CD4-positive, alpha-beta memory T cell (primary cell): ENCODE data around the gene EXOC6B. TPM values are rescaled to one million over a fixed set of nuclear protein-coding genes. Genes with fewer than 3 reads are reported as not detected.

ENCODE experiments used
- CTCF ChIA-PET: fragments of 350-600 bp; sonication (Branson Sonifier 250); formaldehyde crosslinking; loops from one replicate; lab custom pipeline; 2021; ENCODE audit warnings: inconsistent platforms; ENCODE audit not compliant: partially characterized antibody; lab: Charles Lee
- POLR2A ChIA-PET: fragments of 350-600 bp; sonication (Branson Sonifier 250); formaldehyde crosslinking; loops from one replicate; lab custom pipeline; 2021; ENCODE audit not compliant: partially characterized antibody; lab: Charles Lee
- DNase-seq, 5 donors: peaks; one replicate each; pipeline versions ENCODE4 v3.0.0 to v3.0.0-alpha.2; 2020 to 2022; ENCODE audit warnings: mixed read lengths in 1 of 5
- H3K27ac ChIP-seq: one replicate; pipeline ENCODE4 v1.7.0; 2013; ENCODE audit warnings: low read depth, low read length
- H3K27me3 ChIP-seq: 2 replicates; pipeline ENCODE4 v1.7.0; 2013; ENCODE audit warnings: mild to moderate bottlenecking, low read length, moderate library complexity; ENCODE audit not compliant: insufficient read depth
- H3K36me3 ChIP-seq: 2 replicates; pipeline ENCODE4 v1.7.0; 2013; ENCODE audit warnings: mild to moderate bottlenecking, low read length, moderate library complexity; ENCODE audit not compliant: insufficient read depth
- H3K4me1 ChIP-seq: 2 replicates; pipeline ENCODE4 v1.7.0; 2013; ENCODE audit warnings: mild to moderate bottlenecking, low read length, moderate library complexity; ENCODE audit not compliant: insufficient read depth
- H3K4me3 ChIP-seq, 2 donors: one replicate each; pipeline ENCODE4 v1.7.0; 2013; ENCODE audit warnings: low read length in 2 of 2, mild to moderate bottlenecking in 1 of 2
- H3K9me3 ChIP-seq, 2 donors: one replicate each; pipeline ENCODE4 v1.7.0; 2013; ENCODE audit warnings: low read length in 2 of 2, control low read depth in 1 of 2; ENCODE audit not compliant: control insufficient read depth in 1 of 2
- H3K27ac Mint-ChIP-seq, 7 donors: one replicate each; pipeline ENCODE4 v1.8.0; 2020 to 2021; ENCODE audit warnings: mixed read lengths in 7 of 7, mild to moderate bottlenecking in 6 of 7, inconsistent platforms in 3 of 7, moderate library complexity in 3 of 7
- H3K27me3 Mint-ChIP-seq, 2 donors: one replicate each; pipeline ENCODE4 v1.8.0; 2020 to 2021; ENCODE audit warnings: mixed read lengths in 2 of 2
- H3K36me3 Mint-ChIP-seq, 2 donors: one replicate each; pipeline ENCODE4 v1.8.0; 2020 to 2021; ENCODE audit warnings: mixed read lengths in 2 of 2, inconsistent platforms in 1 of 2, mild to moderate bottlenecking in 1 of 2
- H3K4me1 Mint-ChIP-seq, 4 donors: one replicate each; pipeline ENCODE4 v1.8.0; 2020 to 2021; ENCODE audit warnings: mixed read lengths in 4 of 4, mild to moderate bottlenecking in 1 of 4
- H3K4me3 Mint-ChIP-seq, 8 donors: one replicate each; pipeline ENCODE4 v1.8.0; 2020 to 2021; ENCODE audit warnings: mixed read lengths in 8 of 8, mild to moderate bottlenecking in 7 of 8, moderate library complexity in 6 of 8, inconsistent platforms in 3 of 8
- H3K9me3 Mint-ChIP-seq, 8 donors: one replicate each; pipeline ENCODE4 v1.8.0; 2020 to 2021; ENCODE audit warnings: mixed read lengths in 8 of 8, mild to moderate bottlenecking in 5 of 8, inconsistent platforms in 3 of 8, moderate library complexity in 1 of 8
- intact Hi-C: fragments of 100-400 bp; cut with micrococcal nuclease; formaldehyde crosslinking; loops from one replicate; pipeline ENCODE4 v1.15.1; 2023
- polyA plus RNA-seq, 2 donors: library from polyadenylated mRNA; unstranded; fragments of 300-500 nt; fragmentation: Illumina TruSeq; gene quantifications; one replicate each; pipeline ENCODE4 v1.2.3, GENCODE V29; 2021
- total RNA-seq, 2 experiments: library from RNA; stranded (reverse); gene quantifications; one replicate each; pipeline ENCODE4 v1.2.3, GENCODE V29; 2021

The EXOC6B gene
- total and polyA plus RNA-seq, 4 experiments from 2014 or later: 1.3 to 19.8 (median 10.7) TPM

GRCh38 chr2:72138921-72139381 lies 686.9 kb downstream of the EXOC6B start:
- H3K4me1 Mint-ChIP-seq: peaks cover 0 to under 1% (median under 1%) of the 10 kb centered on the region in 4 donors
- intact Hi-C loops: no loop called here
- no peaks in the 10 kb centered on the region for H3K9me3 ChIP-seq
- no peak overlapping the region for H3K27ac ChIP-seq
- H3K27me3 Mint-ChIP-seq: peaks cover 6 to 18% of the 10 kb centered on the region in 2 donors
- H3K36me3 ChIP-seq: no peaks in the 10 kb centered on the region
- no peak for DNase-seq
- no peak overlapping the region for H3K4me3 ChIP-seq
- H3K27ac Mint-ChIP-seq: no peak overlapping the region
- ChIA-PET POLR2A (no interaction called here), CTCF (interaction anchor here (1.1 to 2.6 kb wide), 2 partner anchors 11 to 223 kb away, joined by 3 to 8 read pairs; no protein-coding TSS in a partner anchor)
- peaks cover 0 to 2% (median 0%) of the 10 kb centered on the region in 8 donors for H3K9me3 Mint-ChIP-seq
- no peaks in the 10 kb centered on the region for H3K36me3 Mint-ChIP-seq
- no peaks in the 10 kb centered on the region for H3K27me3 ChIP-seq
- no peak overlapping the region for H3K4me3 Mint-ChIP-seq
- no peaks in the 10 kb centered on the region for H3K4me1 ChIP-seq

DNA sequence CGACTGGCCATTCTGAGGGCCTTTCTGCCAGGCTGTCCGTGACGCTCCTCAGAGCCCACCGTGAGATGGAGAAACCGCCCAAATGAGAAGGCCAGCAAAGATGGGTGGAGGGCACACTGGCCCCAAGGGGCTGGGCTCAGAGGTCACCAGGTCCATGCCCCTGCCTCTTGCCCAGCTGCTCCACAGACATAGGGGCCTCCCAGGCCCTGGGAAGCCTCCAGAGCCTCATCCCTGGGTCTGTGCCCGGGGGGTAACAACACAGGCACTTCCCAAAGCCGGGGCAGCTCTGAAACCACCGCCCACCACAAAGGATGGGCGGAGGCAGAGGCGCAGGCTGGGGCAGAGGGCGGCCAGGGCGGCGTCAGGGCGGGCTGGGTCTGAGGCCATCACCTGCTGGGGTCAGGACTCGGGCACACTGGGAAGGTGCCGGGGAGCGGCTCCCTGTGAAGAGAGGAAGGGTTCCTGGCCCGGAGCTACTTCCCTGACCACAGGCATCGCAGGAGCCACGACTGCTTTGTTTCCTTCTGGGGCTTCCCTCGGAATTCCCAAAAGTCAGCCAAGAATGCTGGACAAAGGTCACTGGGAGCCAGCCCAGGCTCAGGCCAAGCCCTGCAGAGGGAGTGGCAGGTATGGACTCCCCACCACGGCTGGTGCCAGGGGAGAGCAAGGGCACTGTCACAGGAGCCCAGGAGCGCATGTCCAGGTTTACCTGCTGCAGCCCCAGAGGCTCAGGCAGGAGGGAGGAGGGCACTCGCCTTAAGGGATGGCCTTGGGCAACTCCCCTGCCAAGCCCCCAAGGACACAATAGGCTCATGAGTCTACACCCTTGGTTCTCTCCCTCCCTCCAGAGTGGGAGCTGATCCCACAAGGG lies 687.6 kb downstream of the EXOC6B start:
- ChIA-PET CTCF (interaction anchor here (0.9 to 2.6 kb wide), 3 partner anchors 12 to 25 kb away, joined by 3 to 8 read pairs (median 5); no protein-coding TSS in a partner anchor), POLR2A (no interaction called here)
- H3K27ac Mint-ChIP-seq: no peak overlapping the region
- no peak for DNase-seq
- intact Hi-C loops: no loop called here
- H3K36me3 ChIP-seq: no peaks in the 10 kb centered on the region
- H3K9me3 ChIP-seq: no peaks in the 10 kb centered on the region
- H3K9me3 Mint-ChIP-seq: peaks cover 0 to 2% (median 0%) of the 10 kb centered on the region in 8 donors
- peaks cover 1 to 12% of the 10 kb centered on the region in 2 donors for H3K27me3 Mint-ChIP-seq
- H3K36me3 Mint-ChIP-seq: no peaks in the 10 kb centered on the region
- H3K4me1 Mint-ChIP-seq: no peaks in the 10 kb centered on the region
- no peaks in the 10 kb centered on the region for H3K27me3 ChIP-seq
- H3K27ac ChIP-seq: no peak overlapping the region
- H3K4me3 Mint-ChIP-seq: no peak overlapping the region
- no peaks in the 10 kb centered on the region for H3K4me1 ChIP-seq
- H3K4me3 ChIP-seq: no peak overlapping the region

DNA sequence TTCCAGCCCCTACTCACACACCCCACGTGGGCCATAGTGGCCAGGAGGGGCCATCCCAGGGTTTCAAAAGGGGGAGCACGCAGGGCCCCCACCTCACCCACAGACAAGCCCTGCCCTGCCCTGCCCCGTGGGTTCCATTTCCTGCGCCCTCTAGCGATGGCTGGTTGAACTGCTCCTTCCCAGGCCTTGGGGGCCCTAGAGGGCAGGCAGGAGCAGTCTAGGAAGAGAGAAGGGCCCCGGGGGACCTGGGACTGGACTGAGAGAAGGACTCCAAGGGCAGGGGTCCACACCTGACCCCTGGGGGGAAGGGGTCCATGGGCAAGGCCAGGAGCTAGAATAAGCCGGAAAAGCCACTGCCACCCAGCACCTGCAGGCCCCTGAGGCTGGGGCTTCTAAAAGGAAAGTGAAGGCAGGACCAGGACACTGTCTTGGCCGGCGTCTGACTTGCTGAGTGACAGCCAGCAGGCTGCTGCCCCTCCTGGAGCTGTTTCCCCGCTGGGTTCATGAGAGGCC lies 688.3 kb downstream of the EXOC6B start:
- Mint-ChIP-seq H3K27ac (peak overlapping the region in 1 of 7 donors; percentile 40), H3K27me3 (peaks cover 1 to 12% of the 10 kb centered on the region in 2 donors), H3K36me3 (no peaks in the 10 kb centered on the region), H3K4me3 (no peak overlapping the region), H3K4me1 (no peaks in the 10 kb centered on the region), H3K9me3 (peaks cover 0 to 2% (median 0%) of the 10 kb centered on the region in 8 donors)
- H3K36me3 ChIP-seq: no peaks in the 10 kb centered on the region
- H3K27me3 ChIP-seq: no peaks in the 10 kb centered on the region
- H3K4me3 ChIP-seq: no peak overlapping the region
- CTCF ChIA-PET: interaction anchor here (0.9 to 2.6 kb wide), 3 partner anchors 13 to 26 kb away, joined by 3 to 8 read pairs (median 5); no protein-coding TSS in a partner anchor
- intact Hi-C loops: no loop called here
- H3K27ac ChIP-seq: no peak overlapping the region
- peak in 4 of 5 donors; percentile 24 to 44 (median 26) for DNase-seq
- H3K9me3 ChIP-seq: no peaks in the 10 kb centered on the region
- H3K4me1 ChIP-seq: no peaks in the 10 kb centered on the region
- POLR2A ChIA-PET: no interaction called here

- Mint-ChIP-seq H3K4me1 (no peaks in the 10 kb centered on the region), H3K36me3 (no peaks in the 10 kb centered on the region), H3K27me3 (peaks cover 1 to 9% of the 10 kb centered on the region in 2 donors), H3K4me3 (no peak overlapping the region), H3K9me3 (peaks cover 0 to 2% (median 0%) of the 10 kb centered on the region in 8 donors), H3K27ac (no peak overlapping the region)
- no peak for DNase-seq
- ChIA-PET POLR2A (no interaction called here), CTCF (interaction anchor here (0.9 to 2.6 kb wide), 2 partner anchors 13 to 27 kb away, joined by 3 to 8 read pairs; no protein-coding TSS in a partner anchor)
- intact Hi-C loops: no loop called here
- H3K27me3 ChIP-seq: no peaks in the 10 kb centered on the region
- no peaks in the 10 kb centered on the region for H3K4me1 ChIP-seq
- no peaks in the 10 kb centered on the region for H3K36me3 ChIP-seq
- no peaks in the 10 kb centered on the region for H3K9me3 ChIP-seq
- no peak overlapping the region for H3K27ac ChIP-seq
- H3K4me3 ChIP-seq: no peak overlapping the region
These were observed 688.8 kb downstream of the EXOC6B start for GRCh38 chr2:72136933-72137497.

DNA sequence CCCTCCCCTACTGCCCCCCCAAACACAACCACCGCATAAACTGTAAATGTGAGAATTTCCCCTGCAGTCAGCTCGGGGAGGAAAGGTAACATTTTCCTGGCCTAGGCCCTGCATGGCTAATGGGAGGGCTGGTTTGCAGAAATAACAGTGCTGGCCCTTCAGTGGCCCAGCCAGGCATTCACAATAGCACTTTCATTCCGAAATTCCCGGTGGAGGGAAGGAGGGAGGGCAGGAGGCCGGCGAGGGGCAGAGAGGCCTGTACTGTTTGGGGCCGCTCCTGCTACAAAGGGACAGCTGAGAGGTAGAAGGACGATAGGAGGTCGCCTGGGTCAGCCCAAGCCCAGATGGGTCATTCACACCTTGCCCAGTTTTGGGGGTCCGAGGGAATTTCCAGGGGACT lies 689.5 kb downstream of the EXOC6B start:
- H3K27ac Mint-ChIP-seq: no peak overlapping the region
- H3K9me3 ChIP-seq: no peaks in the 10 kb centered on the region
- H3K4me1 Mint-ChIP-seq: no peaks in the 10 kb centered on the region
- H3K4me3 ChIP-seq: no peak overlapping the region
- no peaks in the 10 kb centered on the region for H3K36me3 Mint-ChIP-seq
- ChIA-PET CTCF (no interaction called here), POLR2A (no interaction called here)
- no peaks in the 10 kb centered on the region for H3K36me3 ChIP-seq
- H3K27me3 ChIP-seq: no peaks in the 10 kb centered on the region
- H3K27me3 Mint-ChIP-seq: peaks cover 1 to 9% of the 10 kb centered on the region in 2 donors
- no peaks in the 10 kb centered on the region for H3K4me1 ChIP-seq
- no peak for DNase-seq
- intact Hi-C loops: no loop called here
- peaks cover 0 to 2% (median 0%) of the 10 kb centered on the region in 8 donors for H3K9me3 Mint-ChIP-seq
- H3K4me3 Mint-ChIP-seq: no peak overlapping the region
- no peak overlapping the region for H3K27ac ChIP-seq

- Histone ChIP-seq H3K4me3 (no peak overlapping the region), H3K4me1 (no peaks in the 10 kb centered on the region), H3K27me3 (no peaks in the 10 kb centered on the region), H3K27ac (no peak overlapping the region), H3K9me3 (no peaks in the 10 kb centered on the region), H3K36me3 (no peaks in the 10 kb centered on the region)
- ChIA-PET POLR2A (no interaction called here), CTCF (no interaction called here)
- H3K27me3 Mint-ChIP-seq: peaks cover 1 to 8% of the 10 kb centered on the region in 2 donors
- no peaks in the 10 kb centered on the region for H3K36me3 Mint-ChIP-seq
- no peak for DNase-seq
- no peak overlapping the region for H3K27ac Mint-ChIP-seq
- H3K4me3 Mint-ChIP-seq: no peak overlapping the region
- intact Hi-C loops: no loop called here
- no peaks in the 10 kb centered on the region for H3K4me1 Mint-ChIP-seq
- peaks cover 0 to 2% (median 0%) of the 10 kb centered on the region in 8 donors for H3K9me3 Mint-ChIP-seq
These were observed 689.9 kb downstream of the EXOC6B start for GRCh38 chr2:72135921-72136320.
